Measurements from ENCODE around the gene IPO7.
"Not testable (repeated sequence)": the region's sequence is repeated elsewhere in the genome, so short reads cannot be mapped to it uniquely, and the experiment has no call there.

IPO7 gene

DNA sequence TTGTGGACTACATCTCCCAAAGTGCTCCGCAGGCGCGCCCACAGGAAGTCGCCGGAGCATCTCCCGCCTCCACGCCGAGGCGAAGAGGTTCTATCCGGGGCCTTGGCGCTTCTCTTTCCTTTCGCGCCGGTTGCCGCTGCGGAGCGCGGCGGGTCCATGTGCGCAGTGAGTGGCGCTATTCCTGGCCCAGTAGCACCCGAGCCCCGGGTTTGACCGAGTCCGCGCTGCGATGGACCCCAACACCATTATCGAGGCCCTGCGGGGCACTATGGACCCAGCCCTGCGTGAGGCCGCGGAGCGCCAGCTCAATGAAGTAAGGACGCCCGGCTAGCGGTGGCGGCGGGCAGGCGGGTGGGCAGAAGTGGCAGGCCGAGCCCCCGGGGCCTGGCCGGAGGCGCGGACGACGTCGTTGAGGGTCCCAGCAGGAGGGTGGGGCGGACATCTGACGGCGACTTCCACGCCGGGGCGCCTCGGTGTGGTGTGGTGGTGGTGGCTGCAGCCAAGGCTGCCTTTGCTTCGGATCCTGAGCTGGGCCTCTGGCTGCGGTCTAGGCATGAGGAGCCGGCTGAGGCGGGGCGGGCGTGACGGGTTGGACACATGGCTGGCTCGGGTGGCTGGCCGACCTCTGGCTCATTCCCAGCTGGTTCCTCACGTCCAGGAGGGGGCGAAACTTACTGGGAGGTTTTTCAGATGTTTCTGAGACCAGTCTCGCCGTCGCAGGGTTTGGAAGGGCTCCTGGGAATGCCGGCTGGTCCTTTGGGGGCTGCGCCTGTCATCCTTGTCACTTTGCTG is at the start of gene IPO7:
Gene IPO7, plus strand, starts transcription at position 118 of the 792 bp plus-strand sequence. Its CDS starts 112 bp downstream, at position 230.
- Mint-ChIP-seq H3K4me3 (peak within 1 kb of the TSS; percentile 96), H3K27ac (ENCODE audit: low read depth) (peak within 1 kb of the TSS; percentile 87), H3K4me1 (peaks cover 31% of the 10 kb centered on the region), H3K9me3 (no peaks in the 10 kb centered on the region), H3K27me3 (no peaks in the 10 kb centered on the region), H3K36me3 (ENCODE audit: insufficient read depth) (peaks cover 13% of the 10 kb centered on the region)
- ATAC-seq (replicated peaks; ENCODE audit: extremely low read depth, poor library complexity, severe bottlenecking) (peak; percentile 98), DNase-seq (ENCODE audit: low spot score in 2 of 2) (peak; percentile 55 to 78)

DNA sequence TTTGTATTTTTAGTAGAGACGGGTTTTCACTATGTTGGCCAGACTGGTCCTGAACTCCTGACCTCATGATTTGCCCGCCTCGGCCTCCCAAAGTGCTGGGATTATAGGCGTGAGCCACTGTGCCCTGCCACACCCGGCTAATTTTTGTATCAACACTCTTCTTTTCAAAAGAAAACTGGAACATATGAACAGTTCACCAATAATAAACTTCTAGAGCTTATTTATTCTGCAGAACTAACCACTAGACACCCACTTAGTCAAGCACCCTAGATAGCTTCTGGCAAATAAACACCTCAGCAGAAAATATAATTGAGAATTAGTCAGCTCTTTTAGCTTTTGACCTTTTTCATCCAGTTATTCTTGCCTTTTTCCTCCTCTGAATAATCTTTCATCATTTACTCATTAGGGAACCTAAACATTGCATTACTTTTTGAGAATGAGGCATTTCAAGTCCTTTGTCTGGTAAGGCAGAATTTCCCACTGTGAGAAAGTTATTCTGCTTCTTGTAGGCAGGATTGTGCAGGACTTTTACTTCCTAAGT is 42.7 kb upstream of the IPO7 start:
- DNase-seq (ENCODE audit: low spot score in 2 of 2) (no peak), ATAC-seq (replicated peaks; ENCODE audit: extremely low read depth, poor library complexity, severe bottlenecking) (no peak)
- H3K36me3 Mint-ChIP-seq (ENCODE audit: insufficient read depth) = no peaks in the 10 kb centered on the region
- no peak overlapping the region for H3K27ac Mint-ChIP-seq (ENCODE audit: low read depth)
- H3K4me3 Mint-ChIP-seq = no peak overlapping the region
- H3K9me3 Mint-ChIP-seq = no peaks in the 10 kb centered on the region
- H3K27me3 Mint-ChIP-seq = no peaks in the 10 kb centered on the region
- H3K4me1 Mint-ChIP-seq = no peaks in the 10 kb centered on the region

DNA sequence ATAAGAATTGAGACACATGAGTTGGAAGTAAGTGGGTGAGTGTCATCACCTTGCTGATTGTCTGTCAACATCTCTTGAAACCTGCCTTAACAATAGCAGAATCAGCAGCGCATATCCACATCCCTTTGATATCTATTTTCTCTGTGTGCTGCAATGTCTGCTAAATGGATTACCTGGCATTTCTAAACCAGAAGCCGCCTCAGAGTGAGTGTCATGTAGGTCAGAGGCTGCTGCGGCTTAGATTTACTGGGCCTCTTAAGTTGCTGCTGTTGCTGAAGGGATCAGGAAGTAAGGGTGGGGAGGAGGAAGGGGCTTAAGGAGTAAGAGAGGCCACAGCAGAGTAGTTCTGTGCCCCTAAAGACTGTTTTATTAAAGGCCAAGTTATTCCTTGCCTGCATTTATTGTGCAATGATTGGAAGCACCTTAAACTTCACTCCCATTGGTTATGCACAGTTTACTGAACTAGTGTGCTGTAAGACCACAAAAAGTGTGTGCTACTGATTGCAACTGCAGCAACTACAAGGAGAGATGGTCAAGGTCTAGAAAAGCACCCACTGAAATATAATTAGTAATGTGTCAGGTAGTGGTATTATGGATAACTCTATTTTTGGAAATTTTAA is 40.3 kb upstream of the IPO7 start:
- no peak overlapping the region for H3K4me3 Mint-ChIP-seq
- no peaks in the 10 kb centered on the region for H3K9me3 Mint-ChIP-seq
- H3K4me1 Mint-ChIP-seq = peaks cover 6% of the 10 kb centered on the region
- no peak for ATAC-seq (replicated peaks; ENCODE audit: extremely low read depth, poor library complexity, severe bottlenecking)
- H3K27ac Mint-ChIP-seq (ENCODE audit: low read depth) = no peak overlapping the region
- peaks cover 8% of the 10 kb centered on the region for H3K27me3 Mint-ChIP-seq
- no peaks in the 10 kb centered on the region for H3K36me3 Mint-ChIP-seq (ENCODE audit: insufficient read depth)
- DNase-seq (ENCODE audit: low spot score in 2 of 2) = no peak

DNA sequence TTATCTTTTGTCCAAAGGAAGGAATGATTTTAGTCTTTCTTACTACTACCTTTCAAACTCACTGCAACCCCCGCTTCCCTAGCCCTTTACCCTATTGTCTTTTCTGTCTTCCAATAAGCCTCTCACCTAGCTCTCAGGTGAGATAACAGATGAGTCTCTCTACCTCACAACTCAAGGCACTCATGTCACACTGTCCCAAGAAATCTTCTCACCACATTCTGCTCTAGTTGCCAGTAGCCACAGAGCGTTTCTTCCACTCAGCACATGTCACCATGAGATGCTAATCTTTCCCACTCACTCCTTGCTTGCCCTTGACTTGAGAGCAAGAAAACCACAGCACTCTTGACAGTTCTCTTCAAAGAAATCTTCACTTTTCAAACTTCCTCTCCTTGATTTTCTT is 37.4 kb upstream of the IPO7 start:
- Mint-ChIP-seq H3K9me3 (no peaks in the 10 kb centered on the region), H3K4me3 (no peak overlapping the region), H3K4me1 (peaks cover 6% of the 10 kb centered on the region), H3K27me3 (peaks cover 22% of the 10 kb centered on the region), H3K36me3 (ENCODE audit: insufficient read depth) (peaks cover 4% of the 10 kb centered on the region), H3K27ac (ENCODE audit: low read depth) (no peak overlapping the region)
- peak; percentile 49 for ATAC-seq (replicated peaks; ENCODE audit: extremely low read depth, poor library complexity, severe bottlenecking)
- no peak for DNase-seq (ENCODE audit: low spot score in 2 of 2)

GRCh38 chr11:9347779-9348178 is 36.7 kb upstream of the IPO7 start:
- H3K27ac Mint-ChIP-seq (ENCODE audit: low read depth); DNase-seq (ENCODE audit: low spot score in 2 of 2); H3K4me1 Mint-ChIP-seq; H3K36me3 Mint-ChIP-seq (ENCODE audit: insufficient read depth); ATAC-seq (replicated peaks; ENCODE audit: extremely low read depth, poor library complexity, severe bottlenecking); H3K4me3 Mint-ChIP-seq; H3K9me3 Mint-ChIP-seq: not testable (repeated sequence)
- H3K27me3 Mint-ChIP-seq = peaks cover 22% of the 10 kb centered on the region

DNA sequence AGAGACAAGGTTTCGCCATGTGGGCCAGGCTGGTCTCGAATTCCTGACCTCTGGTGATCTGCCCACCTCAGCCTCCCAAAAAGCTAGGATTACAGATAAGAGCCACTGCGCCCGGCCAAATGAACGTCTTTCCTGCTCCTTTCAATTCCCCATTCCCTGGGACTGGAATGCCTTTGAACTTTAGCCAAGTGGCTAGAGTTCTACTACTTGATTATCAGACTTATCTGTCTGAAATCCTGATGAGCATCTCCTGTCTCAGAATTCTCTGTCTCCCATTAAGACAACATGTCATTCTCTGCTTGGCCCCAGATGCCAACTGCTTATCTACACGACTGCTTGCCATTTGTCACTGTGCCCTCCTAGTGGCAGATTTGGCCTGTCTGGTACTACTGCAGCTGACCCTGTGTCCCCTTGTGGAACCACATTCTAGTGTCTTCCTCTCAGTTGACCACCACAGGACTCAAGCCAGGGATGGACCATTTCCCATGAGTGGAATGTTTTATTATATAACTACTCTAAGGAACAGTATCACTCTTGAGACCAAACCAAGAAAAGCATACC is 33.1 kb upstream of the IPO7 start:
- peaks cover 22% of the 10 kb centered on the region for H3K27me3 Mint-ChIP-seq
- H3K4me3 Mint-ChIP-seq = no peak overlapping the region
- H3K9me3 Mint-ChIP-seq = no peaks in the 10 kb centered on the region
- DNase-seq (ENCODE audit: low spot score in 2 of 2) (no peak), ATAC-seq (replicated peaks; ENCODE audit: extremely low read depth, poor library complexity, severe bottlenecking) (no peak)
- peaks cover 4% of the 10 kb centered on the region for H3K36me3 Mint-ChIP-seq (ENCODE audit: insufficient read depth)
- H3K27ac Mint-ChIP-seq (ENCODE audit: low read depth) = peak overlapping the region; percentile 47
- peaks cover 6% of the 10 kb centered on the region for H3K4me1 Mint-ChIP-seq

DNA sequence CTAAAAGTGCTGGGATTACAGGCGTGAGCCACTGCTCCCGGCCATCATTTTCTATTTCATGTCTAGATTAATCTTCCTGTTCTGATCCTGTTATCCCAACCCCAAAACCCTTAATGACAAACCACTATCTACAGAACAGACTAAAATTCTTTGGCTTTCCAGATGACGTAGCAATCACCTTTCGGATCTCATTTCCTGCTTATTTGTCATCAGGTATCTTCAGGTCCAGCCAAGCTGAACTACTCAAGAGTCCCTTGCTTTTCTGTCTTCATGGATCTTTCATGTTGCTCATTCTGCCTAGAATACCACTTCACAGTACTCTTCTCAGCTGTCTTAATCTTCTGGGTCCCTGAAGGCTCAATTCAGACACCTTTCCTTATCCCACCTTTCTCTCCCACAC is 27.4 kb upstream of the IPO7 start:
- H3K27ac Mint-ChIP-seq (ENCODE audit: low read depth) = no peak overlapping the region

GRCh38 chr11:9360862-9361622 is 23.4 kb upstream of the IPO7 start:
- ATAC-seq (replicated peaks; ENCODE audit: extremely low read depth, poor library complexity, severe bottlenecking); H3K27ac Mint-ChIP-seq (ENCODE audit: low read depth); H3K9me3 Mint-ChIP-seq; H3K27me3 Mint-ChIP-seq; H3K4me3 Mint-ChIP-seq; DNase-seq (ENCODE audit: low spot score in 2 of 2); H3K4me1 Mint-ChIP-seq; H3K36me3 Mint-ChIP-seq (ENCODE audit: insufficient read depth): not testable (repeated sequence)

More for the DNA sequence above, 27.4 kb upstream of the IPO7 start:
- DNase-seq (ENCODE audit: low spot score in 2 of 2) = no peak
- Mint-ChIP-seq H3K9me3 (no peaks in the 10 kb centered on the region), H3K4me3 (no peak overlapping the region), H3K36me3 (ENCODE audit: insufficient read depth) (peaks cover 2% of the 10 kb centered on the region), H3K4me1 (no peaks in the 10 kb centered on the region), H3K27me3 (no peaks in the 10 kb centered on the region)
- no peak for ATAC-seq (replicated peaks; ENCODE audit: extremely low read depth, poor library complexity, severe bottlenecking)

GRCh38 chr11:9362393-9362863 is 22.0 kb upstream of the IPO7 start:
- peaks cover 8% of the 10 kb centered on the region for H3K36me3 Mint-ChIP-seq (ENCODE audit: insufficient read depth)
- H3K9me3 Mint-ChIP-seq = no peaks in the 10 kb centered on the region
- no peaks in the 10 kb centered on the region for H3K27me3 Mint-ChIP-seq
- ATAC-seq (replicated peaks; ENCODE audit: extremely low read depth, poor library complexity, severe bottlenecking) (no peak), DNase-seq (ENCODE audit: low spot score in 2 of 2) (no peak)
- H3K27ac Mint-ChIP-seq (ENCODE audit: low read depth) = peak overlapping the region; percentile 90
- H3K4me3 Mint-ChIP-seq = no peak overlapping the region
- H3K4me1 Mint-ChIP-seq = peaks cover 10% of the 10 kb centered on the region

DNA sequence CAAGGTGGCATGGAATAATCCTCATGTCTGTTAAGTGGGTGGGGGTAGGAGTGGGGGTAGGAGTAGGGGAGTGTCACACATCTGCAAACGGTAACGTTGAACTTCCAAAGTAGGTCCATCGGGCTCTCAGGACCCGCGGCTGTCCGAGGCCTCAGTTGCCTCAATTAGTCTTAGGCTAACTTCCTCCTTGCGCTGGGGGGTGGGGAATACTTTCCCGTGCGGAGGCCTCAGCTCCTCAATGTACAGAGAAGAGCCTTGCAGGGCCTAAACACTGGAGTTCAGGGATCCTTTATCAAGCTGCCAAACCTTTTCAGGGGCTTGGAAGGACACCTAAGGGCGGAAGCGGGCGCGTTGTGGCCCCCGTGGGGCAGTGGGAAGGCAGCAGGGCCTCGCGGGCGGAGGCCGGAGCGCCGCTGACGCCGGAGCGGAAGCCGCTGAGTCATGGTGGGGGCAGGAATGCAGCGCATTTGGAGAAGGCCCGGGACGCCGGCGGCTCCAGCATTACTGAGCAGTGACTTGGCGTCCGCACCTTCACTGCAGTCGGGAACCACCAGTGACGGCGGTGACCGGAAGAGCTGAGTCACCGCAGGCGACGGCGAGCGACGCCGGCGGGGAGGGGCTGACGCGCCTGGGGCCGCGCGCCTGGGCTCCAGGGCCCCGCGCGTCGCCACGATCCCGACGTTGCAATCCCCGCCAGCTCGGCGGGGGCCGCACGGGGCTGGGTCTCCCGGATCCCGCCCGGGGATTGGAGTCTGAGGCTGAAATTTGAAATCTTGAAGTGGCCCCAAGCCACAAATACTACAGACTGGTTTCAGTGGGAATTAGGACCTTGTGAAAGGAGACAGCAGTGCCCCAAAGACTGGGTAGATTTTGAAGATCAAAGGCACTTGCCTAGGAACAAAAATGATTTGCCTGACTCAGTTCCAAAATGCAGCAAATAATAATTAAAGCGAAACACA is 20.2 kb upstream of the IPO7 start:
- Mint-ChIP-seq H3K27me3 (no peaks in the 10 kb centered on the region), H3K36me3 (ENCODE audit: insufficient read depth) (peaks cover 8% of the 10 kb centered on the region), H3K27ac (ENCODE audit: low read depth) (peak overlapping the region; percentile 90), H3K4me3 (peak overlapping the region; percentile 83), H3K4me1 (peaks cover 10% of the 10 kb centered on the region), H3K9me3 (no peaks in the 10 kb centered on the region)
- DNase-seq (ENCODE audit: low spot score in 2 of 2) = peak; percentile 49 to 57
- peak; percentile 89 for ATAC-seq (replicated peaks; ENCODE audit: extremely low read depth, poor library complexity, severe bottlenecking)

DNA sequence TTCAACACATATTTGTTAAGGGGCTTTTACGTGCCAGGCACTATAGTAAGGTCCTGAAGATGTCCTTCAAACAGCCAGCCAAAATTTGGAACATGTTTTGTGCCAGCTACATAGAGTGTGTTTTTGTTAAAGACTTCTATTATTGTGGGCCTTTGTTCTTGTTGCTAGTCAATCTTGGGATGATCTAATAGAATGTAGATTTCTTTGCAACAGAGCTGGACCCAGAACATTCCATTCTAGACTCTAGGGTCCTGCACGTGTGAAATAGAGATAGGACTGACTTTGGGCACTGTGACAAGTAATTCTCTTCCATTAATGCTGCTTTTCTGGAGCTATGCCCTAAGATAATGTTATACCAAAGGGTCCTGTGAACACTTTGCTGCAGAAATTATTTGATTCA is 16.9 kb upstream of the IPO7 start:
- H3K27me3 Mint-ChIP-seq = peaks cover 5% of the 10 kb centered on the region
- no peak for ATAC-seq (replicated peaks; ENCODE audit: extremely low read depth, poor library complexity, severe bottlenecking)
- H3K4me3 Mint-ChIP-seq = no peak overlapping the region
- H3K36me3 Mint-ChIP-seq (ENCODE audit: insufficient read depth) = peaks cover 6% of the 10 kb centered on the region
- no peak overlapping the region for H3K27ac Mint-ChIP-seq (ENCODE audit: low read depth)
- H3K9me3 Mint-ChIP-seq = no peaks in the 10 kb centered on the region
- no peak for DNase-seq (ENCODE audit: low spot score in 2 of 2)
- H3K4me1 Mint-ChIP-seq = peaks cover 10% of the 10 kb centered on the region

All from central memory CD8-positive, alpha-beta T cell (primary cell).